Gastroesophageal sphincter (tissue), 3 donors: ENCODE data around the gene C3.

ENCODE experiments used
- POLR2A ChIP-seq, 2 donors: fragments of 450-650 bp; IDR thresholded peaks; one replicate each; pipeline ENCODE4 v1.6.1; 2017; ENCODE audit warnings: antibody characterized with exemption in 2 of 2, mild to moderate bottlenecking in 2 of 2, moderate library complexity in 1 of 2
- POLR2AphosphoS5 ChIP-seq: sonication (generic); formaldehyde crosslinking; IDR thresholded peaks from one replicate; pipeline ENCODE4 v1.6.1; 2017; ENCODE audit warnings: antibody characterized with exemption
- TF ChIP-seq, protein P1 (sequence below), 4 experiments: fragments of 200-600 bp in 2 of 4; fragments of 450-650 bp in 2 of 4; sonication (generic) in 1 of 4; IDR thresholded peaks; one replicate each; pipeline ENCODE4 v1.5.1; 2017 to 2019; ENCODE audit warnings: antibody characterized with exemption in 4 of 4, mild to moderate bottlenecking in 2 of 4, moderate library complexity in 2 of 4

GRCh38 chr19:6649185-6649584, 71.3 kb downstream of the C3 start:
- no peak for TF ChIP-seq POLR2A (IDR thresholded peaks at IDR 0.05)
- TF ChIP-seq, protein P1, sequence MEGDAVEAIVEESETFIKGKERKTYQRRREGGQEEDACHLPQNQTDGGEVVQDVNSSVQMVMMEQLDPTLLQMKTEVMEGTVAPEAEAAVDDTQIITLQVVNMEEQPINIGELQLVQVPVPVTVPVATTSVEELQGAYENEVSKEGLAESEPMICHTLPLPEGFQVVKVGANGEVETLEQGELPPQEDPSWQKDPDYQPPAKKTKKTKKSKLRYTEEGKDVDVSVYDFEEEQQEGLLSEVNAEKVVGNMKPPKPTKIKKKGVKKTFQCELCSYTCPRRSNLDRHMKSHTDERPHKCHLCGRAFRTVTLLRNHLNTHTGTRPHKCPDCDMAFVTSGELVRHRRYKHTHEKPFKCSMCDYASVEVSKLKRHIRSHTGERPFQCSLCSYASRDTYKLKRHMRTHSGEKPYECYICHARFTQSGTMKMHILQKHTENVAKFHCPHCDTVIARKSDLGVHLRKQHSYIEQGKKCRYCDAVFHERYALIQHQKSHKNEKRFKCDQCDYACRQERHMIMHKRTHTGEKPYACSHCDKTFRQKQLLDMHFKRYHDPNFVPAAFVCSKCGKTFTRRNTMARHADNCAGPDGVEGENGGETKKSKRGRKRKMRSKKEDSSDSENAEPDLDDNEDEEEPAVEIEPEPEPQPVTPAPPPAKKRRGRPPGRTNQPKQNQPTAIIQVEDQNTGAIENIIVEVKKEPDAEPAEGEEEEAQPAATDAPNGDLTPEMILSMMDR (IDR thresholded peaks at IDR 0.05) = no peak
- no peak for TF ChIP-seq POLR2AphosphoS5
